ENCODE data around the gene KCNJ6. TPM values are rescaled to one million over a fixed set of nuclear protein-coding genes. Genes with fewer than 3 reads are reported as not detected.

The KCNJ6 gene
- total RNA-seq, 1 donor from 2014 or later, result 7.7 TPM

DNA sequence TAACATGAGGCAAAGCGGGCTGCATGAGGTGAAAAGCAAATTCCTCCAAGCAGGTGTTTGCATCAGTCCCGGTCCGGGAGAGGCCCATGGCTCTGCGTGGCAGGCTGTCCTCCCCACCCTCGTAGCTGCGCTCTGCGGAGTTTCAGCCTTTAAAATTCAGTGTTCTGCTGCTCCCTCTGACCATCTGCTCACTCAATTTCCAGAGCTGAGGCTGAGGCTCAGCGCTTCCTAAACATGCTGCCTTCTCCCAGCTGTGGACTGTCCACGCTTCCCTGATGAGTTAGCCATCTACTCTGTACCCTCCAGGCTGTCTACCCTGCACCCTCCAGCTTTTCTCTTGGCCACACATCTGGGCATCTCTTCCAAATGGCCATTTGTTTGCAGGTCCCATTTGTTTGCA lies 87.7 kb downstream of the KCNJ6 start:
- DNase-seq (ENCODE audit: low spot score in 2 of 2) (peak in 1 of 2 donors; percentile 9), FAIRE-seq (no peak)

DNA sequence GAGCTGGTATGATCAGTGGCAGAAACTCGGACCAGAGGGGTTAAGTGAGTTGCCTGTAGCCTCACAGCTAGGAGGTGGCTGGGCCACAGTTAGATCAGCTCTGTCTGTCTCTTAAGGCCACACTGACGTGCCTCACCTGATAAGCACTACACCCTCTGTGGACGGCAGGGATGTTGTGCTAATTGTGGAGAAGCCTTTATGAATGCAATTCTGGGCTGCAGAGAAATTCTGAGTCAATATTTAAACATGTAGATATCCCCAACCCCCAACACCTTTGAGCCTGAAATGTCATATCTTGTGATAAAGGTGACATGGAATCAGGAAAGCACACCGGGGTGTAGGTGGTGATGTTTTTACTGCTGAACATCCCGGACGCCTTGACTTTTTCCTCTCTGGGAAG lies 88.3 kb downstream of the KCNJ6 start:
- no peak for FAIRE-seq
- no peak for DNase-seq (ENCODE audit: low spot score in 2 of 2)

- FAIRE-seq (no peak), DNase-seq (ENCODE audit: low spot score in 2 of 2) (no peak)
These were observed 94.3 kb downstream of the KCNJ6 start for GRCh38 chr21:37821786-37822450.

GRCh38 chr21:37821092-37821491 lies 95.2 kb downstream of the KCNJ6 start:
- no peak for DNase-seq (ENCODE audit: low spot score in 2 of 2)
- FAIRE-seq, result no peak

DNA sequence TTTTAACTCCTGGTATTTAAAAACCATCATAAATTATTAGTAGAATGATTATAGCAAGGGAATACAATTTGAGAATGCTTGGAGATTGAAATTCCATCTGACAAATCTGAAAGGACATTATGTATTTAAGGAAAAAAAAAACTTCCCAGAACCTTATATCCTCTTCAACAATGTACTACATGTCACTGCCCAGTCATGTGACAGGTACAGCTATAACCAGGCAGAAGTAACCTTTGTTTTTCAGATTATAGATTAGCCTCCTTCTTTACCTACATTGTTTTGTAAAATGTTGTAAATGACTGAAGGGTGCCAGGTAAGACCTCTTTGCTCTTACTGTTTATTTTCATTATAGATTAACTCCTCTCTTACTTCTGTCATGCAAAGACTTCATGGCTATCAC lies 96.9 kb downstream of the KCNJ6 start:
- DNase-seq (ENCODE audit: low spot score in 2 of 2) (no peak), FAIRE-seq (no peak)

DNA sequence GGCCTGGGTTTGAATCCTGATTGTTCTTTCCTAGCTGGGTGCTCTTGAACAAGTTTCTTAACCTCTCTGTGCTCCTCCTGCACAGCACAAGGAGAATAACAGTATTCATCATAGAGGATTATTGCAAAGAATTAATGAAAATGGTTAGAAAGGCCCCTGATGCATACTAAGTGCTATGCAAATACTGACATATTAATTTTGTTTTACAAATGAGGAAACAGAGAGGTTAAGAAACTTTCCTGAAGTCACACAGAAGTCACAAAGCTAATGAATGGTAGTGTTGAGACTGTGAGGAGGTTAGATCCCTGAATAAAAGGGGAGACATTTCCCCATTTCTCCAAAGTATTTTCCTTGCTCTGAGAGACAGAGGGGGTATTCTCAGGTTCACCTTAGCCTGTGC lies 99.0 kb downstream of the KCNJ6 start:
- no peak for DNase-seq (ENCODE audit: low spot score in 2 of 2)
- no peak for FAIRE-seq

GRCh38 chr21:37815893-37816292 lies 100.4 kb downstream of the KCNJ6 start:
- no peak for FAIRE-seq
- DNase-seq (ENCODE audit: low spot score in 2 of 2), result no peak

DNA sequence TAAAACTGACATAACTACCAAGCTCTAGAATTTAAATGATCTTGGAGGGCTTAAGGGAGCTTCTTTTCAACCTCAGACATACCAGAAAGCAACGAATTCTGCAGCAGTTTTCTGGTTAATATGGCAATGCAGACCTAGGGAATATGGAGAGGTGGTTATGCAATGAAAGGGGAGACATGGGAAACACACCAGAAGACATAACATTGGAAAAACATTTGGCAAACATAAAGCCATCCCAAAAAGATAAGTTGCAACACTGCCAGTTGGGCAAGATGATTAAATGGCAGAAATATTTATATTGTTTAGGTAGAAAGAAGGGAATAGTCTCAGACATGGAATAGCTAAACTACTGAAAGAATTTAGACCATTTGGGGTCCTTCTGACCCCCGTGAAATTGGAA lies 104.5 kb downstream of the KCNJ6 start:
- no peak for FAIRE-seq
- no peak for DNase-seq (ENCODE audit: low spot score in 2 of 2)

- FAIRE-seq (no peak), DNase-seq (ENCODE audit: low spot score in 2 of 2) (no peak)
These were observed 108.0 kb downstream of the KCNJ6 start for GRCh38 chr21:37808261-37808660.

DNA sequence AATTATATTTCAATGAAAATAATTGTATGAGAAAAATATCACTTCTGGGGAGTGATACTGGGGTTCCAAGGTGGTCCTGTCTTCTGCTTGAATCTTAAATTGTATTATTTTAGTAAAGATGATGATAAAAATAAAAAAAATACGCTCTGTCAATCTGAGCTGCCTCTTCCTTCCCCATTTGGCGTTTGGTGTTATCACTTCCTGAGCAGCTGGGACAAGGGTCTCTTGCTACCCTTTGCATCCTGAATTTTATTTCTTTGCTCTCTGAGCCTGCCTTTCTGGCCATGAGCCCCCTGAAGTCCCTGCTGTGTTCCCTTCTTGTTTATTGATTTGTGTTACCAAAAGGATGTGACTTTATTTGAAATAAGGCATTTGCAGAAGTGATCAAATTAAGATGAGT lies 111.0 kb downstream of the KCNJ6 start:
- DNase-seq (ENCODE audit: low spot score in 2 of 2) (no peak), FAIRE-seq (no peak)

DNA sequence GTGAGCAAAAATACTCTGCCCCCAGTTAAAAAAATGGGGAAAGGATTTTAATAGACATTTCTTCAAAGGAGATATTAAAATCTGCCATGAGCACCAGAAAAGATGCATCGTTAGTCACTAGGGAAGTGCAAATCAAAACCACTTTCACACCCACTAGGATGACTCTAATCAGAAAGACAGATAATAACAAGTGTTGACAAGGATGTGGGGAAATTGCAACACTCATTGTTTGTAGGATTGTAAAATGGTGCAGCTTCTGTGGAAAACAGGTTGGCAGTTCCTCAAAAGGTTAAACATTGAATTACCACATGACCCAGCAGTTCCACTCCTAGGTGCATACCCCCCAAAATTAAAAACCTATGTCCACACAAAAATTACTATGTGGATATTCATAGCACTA lies 112.3 kb downstream of the KCNJ6 start:
- FAIRE-seq (no peak), DNase-seq (ENCODE audit: low spot score in 2 of 2) (no peak)

DNA sequence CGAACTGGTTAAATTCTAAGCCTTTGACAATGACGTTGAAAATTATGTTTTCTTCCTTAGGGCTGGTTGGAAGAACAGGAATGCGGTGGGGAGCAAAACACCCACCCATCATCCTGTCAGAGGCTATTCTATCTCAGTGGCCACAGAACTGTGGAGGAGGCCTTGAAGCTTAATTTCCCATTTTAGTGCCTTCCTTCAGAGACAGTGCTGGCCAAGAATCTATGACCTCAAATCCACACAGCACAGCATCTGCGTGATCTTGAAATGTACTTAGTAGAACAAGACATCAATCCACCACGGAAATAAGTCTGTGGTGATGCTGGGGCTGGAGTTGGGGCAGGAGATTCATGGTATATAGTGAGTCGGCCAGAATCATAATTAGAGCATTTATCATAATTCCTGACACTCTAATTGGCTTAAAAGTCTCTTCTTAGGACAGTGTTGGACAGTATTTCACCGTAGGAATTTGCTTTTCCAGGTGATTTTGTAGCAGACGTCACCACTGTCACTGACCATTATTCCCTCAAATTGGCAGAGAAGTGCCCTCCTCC lies 113.1 kb downstream of the KCNJ6 start:
- no peak for FAIRE-seq
- DNase-seq (ENCODE audit: low spot score in 2 of 2), result no peak

DNA sequence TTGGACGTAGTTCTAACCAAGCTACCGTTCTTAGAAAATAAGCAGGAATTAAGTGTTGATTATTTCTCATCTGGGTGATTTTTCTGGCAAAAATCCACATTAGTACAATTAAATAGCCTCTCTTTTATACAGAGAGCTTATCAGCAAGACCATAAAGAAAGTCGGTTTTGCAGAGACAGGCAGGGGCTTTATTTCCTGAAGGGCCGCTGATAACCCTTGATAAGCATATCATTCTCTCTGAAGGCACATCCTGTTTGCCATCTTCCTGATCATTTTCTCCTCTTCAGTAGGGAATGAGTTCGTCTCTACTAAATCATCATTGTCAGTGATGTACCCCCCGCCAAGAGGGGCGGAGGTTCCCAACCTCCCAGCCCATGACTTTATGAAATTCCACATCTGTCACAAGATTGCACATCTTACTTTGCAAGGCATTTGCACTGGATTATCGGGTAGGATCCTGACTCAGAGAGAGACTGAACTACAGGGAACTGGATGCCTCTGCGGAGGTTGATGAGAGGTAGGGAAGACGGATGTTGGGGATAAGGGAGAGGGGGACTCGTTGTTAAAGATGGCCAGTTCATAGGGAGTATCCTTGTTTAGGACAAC lies 115.7 kb downstream of the KCNJ6 start:
- no peak for DNase-seq (ENCODE audit: low spot score in 2 of 2)

DNA sequence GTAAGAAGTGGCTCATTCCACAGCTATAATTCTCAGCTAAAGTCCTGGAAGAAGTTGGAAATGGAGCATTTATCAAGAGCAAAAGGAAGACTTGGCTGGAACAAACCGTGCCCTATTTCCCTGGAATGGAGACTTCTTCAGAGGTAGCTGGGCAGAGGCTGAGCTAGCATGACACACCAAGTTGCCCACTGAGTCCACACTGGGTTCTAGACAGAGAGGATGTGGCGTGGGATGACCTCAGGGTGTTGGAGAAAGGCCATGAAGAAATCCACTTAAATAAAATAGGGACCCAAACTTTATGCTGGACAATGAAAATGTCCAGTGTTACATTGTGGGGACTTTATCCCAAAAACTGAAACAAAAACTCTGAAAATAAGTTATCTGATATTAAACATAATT lies 116.2 kb downstream of the KCNJ6 start:
- DNase-seq (ENCODE audit: low spot score in 2 of 2), result no peak
- no peak for FAIRE-seq

More for the DNA sequence above, 115.7 kb downstream of the KCNJ6 start:
- no peak for FAIRE-seq

DNA sequence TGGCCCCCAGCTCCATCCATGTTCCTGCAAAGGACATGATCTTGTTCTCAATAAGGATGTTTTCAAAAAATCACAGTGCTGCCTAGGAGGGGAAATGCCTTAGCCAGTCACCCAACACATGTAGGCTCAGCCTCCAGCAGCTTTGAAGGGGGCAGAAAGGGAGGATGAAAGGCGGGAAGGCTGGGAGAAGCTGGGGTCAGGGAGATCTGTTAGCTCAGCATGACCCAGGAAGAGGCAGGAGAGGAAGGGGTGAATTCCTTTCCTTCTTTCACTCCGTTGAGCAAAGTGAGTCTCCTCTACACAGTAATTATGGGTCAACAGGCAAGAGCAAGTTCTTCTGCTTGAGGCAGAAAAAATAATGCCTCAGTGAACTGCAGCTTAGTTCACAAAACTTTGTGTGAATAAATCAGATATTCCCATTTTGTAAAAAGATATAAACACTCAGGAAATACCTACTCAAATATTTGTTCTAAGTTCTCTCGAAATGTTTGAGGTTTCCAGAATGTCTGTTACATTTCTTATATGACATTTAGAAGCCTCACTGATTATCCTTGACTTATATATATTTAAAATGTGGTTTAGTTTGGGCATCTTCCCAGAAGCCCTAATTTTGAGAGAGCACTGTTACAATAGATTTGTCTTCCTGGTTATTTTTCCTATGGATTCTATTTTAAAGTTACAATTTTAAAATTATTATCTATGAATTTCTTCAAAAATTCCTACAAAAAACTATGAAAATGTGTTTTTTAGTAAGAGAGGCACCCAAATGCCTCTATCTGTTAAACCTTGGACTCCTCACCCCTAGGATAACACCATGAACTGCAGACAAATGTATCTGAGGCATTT lies 116.8 kb downstream of the KCNJ6 start:
- no peak for DNase-seq (ENCODE audit: low spot score in 2 of 2)
- FAIRE-seq, result no peak

- DNase-seq (ENCODE audit: low spot score in 2 of 2) (no peak), FAIRE-seq (no peak)
These were observed 118.9 kb downstream of the KCNJ6 start for GRCh38 chr21:37797403-37797802.

DNA sequence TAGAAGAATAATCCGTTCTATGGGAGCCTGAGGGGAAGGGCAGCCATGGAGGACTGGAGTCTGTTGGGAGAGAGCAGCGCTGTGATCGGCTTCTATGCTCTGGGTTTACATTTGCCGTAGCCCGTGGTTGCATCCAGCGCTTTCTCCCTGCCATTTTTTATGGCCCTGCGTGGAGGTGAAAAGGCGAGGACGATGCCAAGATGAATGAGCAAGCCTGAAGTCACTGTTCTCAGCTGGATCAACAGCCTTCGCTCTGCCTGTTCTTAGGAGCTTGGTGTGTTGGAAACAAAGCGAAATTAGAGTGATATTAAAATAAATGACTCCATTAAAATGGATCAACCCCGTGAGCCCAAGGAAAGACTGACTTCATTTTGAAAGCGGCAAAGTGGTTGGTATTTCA lies 120.2 kb downstream of the KCNJ6 start:
- DNase-seq (ENCODE audit: low spot score in 2 of 2) (no peak), FAIRE-seq (no peak)

DNA sequence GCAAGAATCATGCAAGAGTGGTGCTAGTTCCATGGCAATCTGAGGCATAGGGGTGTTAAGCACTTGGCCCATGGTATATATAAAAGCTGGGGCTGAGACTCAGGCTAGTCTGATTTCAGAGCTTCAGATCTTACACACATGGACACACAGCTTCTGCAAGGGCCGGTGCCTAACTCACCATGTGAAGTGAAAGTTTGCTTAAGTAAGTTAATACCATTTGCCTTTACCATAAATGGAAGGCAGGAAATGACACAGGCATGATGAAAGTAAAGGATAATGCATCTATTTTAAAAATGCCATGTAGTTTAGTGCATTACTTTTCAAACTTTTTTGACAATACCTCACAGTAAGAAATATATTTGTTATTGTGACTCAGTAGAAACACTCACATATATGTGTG lies 122.6 kb downstream of the KCNJ6 start:
- no peak for DNase-seq (ENCODE audit: low spot score in 2 of 2)
- no peak for FAIRE-seq

DNA sequence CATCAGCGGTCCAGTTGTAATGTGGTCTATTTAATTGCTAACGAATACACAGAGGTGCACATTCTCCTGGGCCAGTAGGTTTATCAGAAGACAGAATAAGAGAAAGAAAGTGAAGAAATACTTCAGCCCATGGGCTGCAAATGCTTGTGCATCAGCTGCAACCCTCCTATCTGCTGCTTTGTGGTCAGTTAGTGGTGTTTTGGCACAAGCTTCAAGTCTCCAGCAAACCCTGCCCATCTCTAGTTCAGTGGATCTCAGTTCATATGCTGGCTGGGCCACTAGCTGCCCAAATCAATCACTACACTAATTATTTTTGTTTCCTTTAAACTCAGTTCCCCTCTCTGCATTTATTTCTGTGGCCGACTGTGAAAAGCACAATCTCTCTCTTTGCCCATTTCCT lies 124.2 kb downstream of the KCNJ6 start:
- FAIRE-seq, result no peak
- DNase-seq (ENCODE audit: low spot score in 2 of 2), result no peak

GRCh38 chr21:37790905-37791304 lies 125.4 kb downstream of the KCNJ6 start:
- DNase-seq (ENCODE audit: low spot score in 2 of 2), result no peak
- no peak for FAIRE-seq

DNA sequence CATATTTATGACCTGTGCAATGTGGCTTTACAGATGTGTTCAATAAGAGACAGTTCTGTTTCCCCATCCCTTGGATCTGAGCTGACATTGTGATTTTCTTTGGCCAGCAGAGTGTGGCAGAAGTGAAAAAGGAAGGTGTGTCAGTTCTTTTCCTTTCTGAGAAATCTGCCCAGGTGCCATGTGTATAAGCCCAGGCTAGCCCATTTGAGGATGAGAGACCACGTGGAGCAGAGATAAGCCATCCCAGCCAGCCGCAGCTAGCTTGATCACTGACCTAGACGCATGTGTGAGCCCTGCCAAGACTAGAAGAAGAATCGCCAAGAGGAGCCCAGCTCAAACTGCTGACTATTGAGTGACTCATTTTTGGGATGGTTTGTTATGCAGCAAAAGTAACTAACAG lies 127.8 kb downstream of the KCNJ6 start:
- DNase-seq (ENCODE audit: low spot score in 2 of 2), result no peak
- no peak for FAIRE-seq
